Liver (tissue), 3 donors: ENCODE data around the gene DDI1.

Experiments used
- JUND ChIP-seq, 2 donors: IDR thresholded peaks; 2 replicates each; pipeline ENCODE4 v1.6.1; 2016; ENCODE audit warnings: antibody characterized with exemption in 2 of 2
- RAD21 ChIP-seq, 2 donors: IDR thresholded peaks; 2 replicates each; pipeline ENCODE4 v1.6.1; 2016; ENCODE audit warnings: antibody characterized with exemption in 2 of 2, mild to moderate bottlenecking in 2 of 2
- RXRA ChIP-seq, 2 donors: IDR thresholded peaks; 2 replicates each; pipeline ENCODE4 v1.6.1; 2017 to 2018; ENCODE audit warnings: antibody characterized with exemption in 2 of 2, mild to moderate bottlenecking in 1 of 2
- TF ChIP-seq, protein P1 (sequence below): fragments of 150-350 bp; IDR thresholded peaks from 2 replicates; pipeline ENCODE4 v1.5.1; 2017; ENCODE audit warnings: improper control_type of control experiment, low read depth, low read length; ENCODE audit not compliant: missing input control
- TF ChIP-seq, protein P2 (sequence below): IDR thresholded peaks from 2 replicates; pipeline ENCODE4 v1.6.1; 2016; ENCODE audit warnings: antibody characterized with exemption
- TF ChIP-seq, protein P3 (sequence below): IDR thresholded peaks from 2 replicates; pipeline ENCODE4 v1.6.1; 2016; ENCODE audit warnings: antibody characterized with exemption
- donor health status: healthy.
- donor health status: healthy.

DNA sequence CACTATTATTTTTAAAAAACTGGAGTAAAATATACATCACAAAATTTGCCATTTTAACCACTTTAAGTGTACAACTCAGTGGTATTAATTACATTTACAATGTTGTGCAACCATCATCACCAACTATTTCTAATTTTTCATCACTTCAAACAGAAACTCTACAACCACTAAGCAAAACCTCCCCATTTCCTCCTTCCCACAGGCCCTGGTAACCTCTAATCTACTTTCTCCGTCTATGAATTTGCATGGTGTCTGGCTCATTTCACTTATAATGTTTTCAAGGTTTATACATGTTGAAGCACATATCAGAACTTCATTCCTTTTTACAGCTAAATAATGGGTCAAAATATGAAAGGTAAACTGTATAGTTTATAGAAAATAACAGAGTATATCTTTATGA lies 24.4 kb downstream of the DDI1 start:
- TF ChIP-seq RXRA (IDR thresholded peaks at IDR 0.05): no peak
- TF ChIP-seq, protein P1, sequence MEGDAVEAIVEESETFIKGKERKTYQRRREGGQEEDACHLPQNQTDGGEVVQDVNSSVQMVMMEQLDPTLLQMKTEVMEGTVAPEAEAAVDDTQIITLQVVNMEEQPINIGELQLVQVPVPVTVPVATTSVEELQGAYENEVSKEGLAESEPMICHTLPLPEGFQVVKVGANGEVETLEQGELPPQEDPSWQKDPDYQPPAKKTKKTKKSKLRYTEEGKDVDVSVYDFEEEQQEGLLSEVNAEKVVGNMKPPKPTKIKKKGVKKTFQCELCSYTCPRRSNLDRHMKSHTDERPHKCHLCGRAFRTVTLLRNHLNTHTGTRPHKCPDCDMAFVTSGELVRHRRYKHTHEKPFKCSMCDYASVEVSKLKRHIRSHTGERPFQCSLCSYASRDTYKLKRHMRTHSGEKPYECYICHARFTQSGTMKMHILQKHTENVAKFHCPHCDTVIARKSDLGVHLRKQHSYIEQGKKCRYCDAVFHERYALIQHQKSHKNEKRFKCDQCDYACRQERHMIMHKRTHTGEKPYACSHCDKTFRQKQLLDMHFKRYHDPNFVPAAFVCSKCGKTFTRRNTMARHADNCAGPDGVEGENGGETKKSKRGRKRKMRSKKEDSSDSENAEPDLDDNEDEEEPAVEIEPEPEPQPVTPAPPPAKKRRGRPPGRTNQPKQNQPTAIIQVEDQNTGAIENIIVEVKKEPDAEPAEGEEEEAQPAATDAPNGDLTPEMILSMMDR: no peak
- TF ChIP-seq RAD21 (IDR thresholded peaks at IDR 0.05): no peak
- TF ChIP-seq, protein P2, sequence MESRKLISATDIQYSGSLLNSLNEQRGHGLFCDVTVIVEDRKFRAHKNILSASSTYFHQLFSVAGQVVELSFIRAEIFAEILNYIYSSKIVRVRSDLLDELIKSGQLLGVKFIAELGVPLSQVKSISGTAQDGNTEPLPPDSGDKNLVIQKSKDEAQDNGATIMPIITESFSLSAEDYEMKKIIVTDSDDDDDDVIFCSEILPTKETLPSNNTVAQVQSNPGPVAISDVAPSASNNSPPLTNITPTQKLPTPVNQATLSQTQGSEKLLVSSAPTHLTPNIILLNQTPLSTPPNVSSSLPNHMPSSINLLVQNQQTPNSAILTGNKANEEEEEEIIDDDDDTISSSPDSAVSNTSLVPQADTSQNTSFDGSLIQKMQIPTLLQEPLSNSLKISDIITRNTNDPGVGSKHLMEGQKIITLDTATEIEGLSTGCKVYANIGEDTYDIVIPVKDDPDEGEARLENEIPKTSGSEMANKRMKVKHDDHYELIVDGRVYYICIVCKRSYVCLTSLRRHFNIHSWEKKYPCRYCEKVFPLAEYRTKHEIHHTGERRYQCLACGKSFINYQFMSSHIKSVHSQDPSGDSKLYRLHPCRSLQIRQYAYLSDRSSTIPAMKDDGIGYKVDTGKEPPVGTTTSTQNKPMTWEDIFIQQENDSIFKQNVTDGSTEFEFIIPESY: no peak
- TF ChIP-seq JUND (IDR thresholded peaks at IDR 0.05): no peak
- TF ChIP-seq, protein P3, sequence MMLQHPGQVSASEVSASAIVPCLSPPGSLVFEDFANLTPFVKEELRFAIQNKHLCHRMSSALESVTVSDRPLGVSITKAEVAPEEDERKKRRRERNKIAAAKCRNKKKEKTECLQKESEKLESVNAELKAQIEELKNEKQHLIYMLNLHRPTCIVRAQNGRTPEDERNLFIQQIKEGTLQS: no peak
